HL-60 (cell line): ENCODE results near the gene CYP1A2. TPM values are rescaled to one million over a fixed set of nuclear protein-coding genes. Genes with fewer than 3 reads are reported as not detected.

Experiments
- DNase-seq, 2 experiments: peaks; one replicate each; pipeline ENCODE4 v3.0.0-alpha.2; 2010 to 2020; ENCODE audit warnings: low read depth in 1 of 2, low spot score in 1 of 2
- H3K27ac ChIP-seq: fragments of 250-450 bp; sonication (Bioruptor Pico); replicated peaks from 2 replicates; pipeline ENCODE4 v1.5.1; 2020; ENCODE audit warnings: mild to moderate bottlenecking, moderate library complexity
- H3K27me3 ChIP-seq: fragments of 250-450 bp; sonication (Bioruptor Pico); 2 replicates; pipeline ENCODE4 v1.5.1; 2021; ENCODE audit warnings: mild to moderate bottlenecking, moderate library complexity; ENCODE audit not compliant: insufficient read depth, poor library complexity, severe bottlenecking
- H3K4me3 ChIP-seq: replicated peaks from 2 replicates; pipeline ENCODE4 v1.5.1; 2011; ENCODE audit warnings: mild to moderate bottlenecking, control low read depth, low read length; ENCODE audit not compliant: insufficient read depth
- CTCF ChIP-seq: IDR thresholded peaks from one replicate; pipeline ENCODE4 v1.5.1; 2011; ENCODE audit warnings: low read length, control low read depth, inconsistent platforms; ENCODE audit not compliant: insufficient read depth
- GABPA ChIP-seq: IDR thresholded peaks from 2 replicates; pipeline ENCODE4 v1.6.1; 2012; ENCODE audit warnings: low read depth
- POLR2AphosphoS5 ChIP-seq: IDR thresholded peaks from 2 replicates; pipeline ENCODE4 v1.6.1; 2012; ENCODE audit warnings: low read depth
- SPI1 ChIP-seq: IDR thresholded peaks from 2 replicates; pipeline ENCODE4 v1.6.1; 2012; ENCODE audit warnings: low read depth, mild to moderate bottlenecking, borderline replicate concordance
- microRNA-seq: library from miRNA; unstranded; fragments of <30 nt; microRNA quantifications from one replicate; pipeline ENCODE4, GENCODE V29; 2018
- TF ChIP-seq, protein P1 (sequence below): IDR thresholded peaks from 2 replicates; pipeline ENCODE4 v1.6.1; 2012; ENCODE audit warnings: low read depth; ENCODE audit not compliant: insufficient replicate concordance

CYP1A2 gene

GRCh38 chr15:74804935-74805334 lies 56.3 kb downstream of the CYP1A2 start:
- Histone ChIP-seq H3K4me3 (no peak overlapping the region), H3K27ac (no peak overlapping the region), H3K27me3 (no peaks in the 10 kb centered on the region)
- TF ChIP-seq SPI1: no peak
- no peak for TF ChIP-seq POLR2AphosphoS5
- no peak for TF ChIP-seq CTCF
- no peak for TF ChIP-seq GABPA
- TF ChIP-seq, protein P1, sequence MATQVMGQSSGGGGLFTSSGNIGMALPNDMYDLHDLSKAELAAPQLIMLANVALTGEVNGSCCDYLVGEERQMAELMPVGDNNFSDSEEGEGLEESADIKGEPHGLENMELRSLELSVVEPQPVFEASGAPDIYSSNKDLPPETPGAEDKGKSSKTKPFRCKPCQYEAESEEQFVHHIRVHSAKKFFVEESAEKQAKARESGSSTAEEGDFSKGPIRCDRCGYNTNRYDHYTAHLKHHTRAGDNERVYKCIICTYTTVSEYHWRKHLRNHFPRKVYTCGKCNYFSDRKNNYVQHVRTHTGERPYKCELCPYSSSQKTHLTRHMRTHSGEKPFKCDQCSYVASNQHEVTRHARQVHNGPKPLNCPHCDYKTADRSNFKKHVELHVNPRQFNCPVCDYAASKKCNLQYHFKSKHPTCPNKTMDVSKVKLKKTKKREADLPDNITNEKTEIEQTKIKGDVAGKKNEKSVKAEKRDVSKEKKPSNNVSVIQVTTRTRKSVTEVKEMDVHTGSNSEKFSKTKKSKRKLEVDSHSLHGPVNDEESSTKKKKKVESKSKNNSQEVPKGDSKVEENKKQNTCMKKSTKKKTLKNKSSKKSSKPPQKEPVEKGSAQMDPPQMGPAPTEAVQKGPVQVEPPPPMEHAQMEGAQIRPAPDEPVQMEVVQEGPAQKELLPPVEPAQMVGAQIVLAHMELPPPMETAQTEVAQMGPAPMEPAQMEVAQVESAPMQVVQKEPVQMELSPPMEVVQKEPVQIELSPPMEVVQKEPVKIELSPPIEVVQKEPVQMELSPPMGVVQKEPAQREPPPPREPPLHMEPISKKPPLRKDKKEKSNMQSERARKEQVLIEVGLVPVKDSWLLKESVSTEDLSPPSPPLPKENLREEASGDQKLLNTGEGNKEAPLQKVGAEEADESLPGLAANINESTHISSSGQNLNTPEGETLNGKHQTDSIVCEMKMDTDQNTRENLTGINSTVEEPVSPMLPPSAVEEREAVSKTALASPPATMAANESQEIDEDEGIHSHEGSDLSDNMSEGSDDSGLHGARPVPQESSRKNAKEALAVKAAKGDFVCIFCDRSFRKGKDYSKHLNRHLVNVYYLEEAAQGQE: no peak
- DNase-seq: no peak

Small RNA genes within 50 kb of the gene (microRNA-seq; reads per million reads assigned to microRNA genes)
- gene MIR4513: not detected
